SK-N-SH (cell line): ENCODE measurements around the gene CLIC1. TPM values are rescaled to one million over a fixed set of nuclear protein-coding genes. Genes with fewer than 3 reads are reported as not detected.

Experiments used
- CTCF ChIA-PET: fragments of 300-600, 350-600 bp; formaldehyde crosslinking; extraction: SDS; loops from one replicate; lab custom pipeline; 2021; lab: Yijun Ruan, JAX
- POLR2A ChIA-PET: fragments of 350-600 bp; sonication (Branson Sonifier 250); formaldehyde crosslinking; extraction: SDS; loops from one replicate; lab custom pipeline; 2020; ENCODE audit warnings: antibody characterized with exemption, inconsistent platforms; lab: Yijun Ruan, JAX
- DNase-seq: peaks from one replicate; pipeline ENCODE4 v3.0.0; 2012
- H2AFZ ChIP-seq: fragments of 200-600 bp; sonication (generic); 2 replicates; pipeline ENCODE4 v1.8.1; 2016; ENCODE audit warnings: antibody characterized with exemption, mild to moderate bottlenecking, low read depth
- H3F3A ChIP-seq: fragments of 200-600 bp; sonication (generic); replicated peaks from 2 replicates; pipeline ENCODE3; 2016; ENCODE audit warnings: antibody characterized with exemption, mild to moderate bottlenecking; ENCODE audit not compliant: insufficient read depth
- H3K27ac ChIP-seq, 2 experiments: fragments of 200-500 bp in 1 of 2; fragments of 200-600 bp in 1 of 2; sonication (Bioruptor generic) in 1 of 2; sonication (generic), shearing (Covaris generic) in 1 of 2; 2 replicates each; pipeline versions ENCODE4 v1.5.1 to v1.6.1; 2014 to 2016; ENCODE audit warnings: low read depth in 2 of 2, inconsistent platforms in 1 of 2, low read length in 1 of 2, mild to moderate bottlenecking in 1 of 2, mixed read lengths in 1 of 2
- H3K27me3 ChIP-seq: fragments of 200-600 bp; sonication (generic), shearing (Covaris generic); 2 replicates; pipeline ENCODE4 v1.6.1; 2016; ENCODE audit warnings: mixed run types; ENCODE audit not compliant: insufficient read depth
- H3K36me3 ChIP-seq, 2 experiments: fragments of 200-500 bp in 1 of 2; fragments of 200-600 bp in 1 of 2; sonication (Bioruptor generic) in 1 of 2; sonication (generic) in 1 of 2; replicated peaks in 1 of 2; 2 replicates each; pipeline versions ENCODE3 to v1.5.1; 2014 to 2016; ENCODE audit warnings: low read length in 1 of 2, mild to moderate bottlenecking in 1 of 2; ENCODE audit not compliant: insufficient read depth in 2 of 2, control insufficient read depth in 1 of 2
- H3K4me1 ChIP-seq, 2 experiments: fragments of 200-500 bp in 1 of 2; fragments of 200-600 bp in 1 of 2; sonication (Bioruptor generic) in 1 of 2; sonication (generic), shearing (Covaris generic) in 1 of 2; 2 replicates each; pipeline versions ENCODE4 v1.5.1 to v1.6.1; 2014 to 2016; ENCODE audit warnings: low read depth in 1 of 2, low read length in 1 of 2, mixed run types in 1 of 2; ENCODE audit not compliant: insufficient read depth in 2 of 2, control insufficient read depth in 1 of 2
- H3K4me2 ChIP-seq: fragments of 200-600 bp; sonication (generic), shearing (Covaris generic); 2 replicates; pipeline ENCODE4 v1.6.1; 2017; ENCODE audit warnings: mixed run types
- H3K4me3 ChIP-seq, 2 experiments: fragments of 200-500 bp in 1 of 2; fragments of 200-600 bp in 1 of 2; sonication (Bioruptor generic) in 1 of 2; sonication (generic), shearing (Covaris generic) in 1 of 2; 2 replicates each; pipeline versions ENCODE4 v1.5.1 to v1.8.1; 2014 to 2016; ENCODE audit warnings: low read depth in 2 of 2, inconsistent platforms in 1 of 2, low read length in 1 of 2, mild to moderate bottlenecking in 1 of 2, mixed read lengths in 1 of 2, moderate library complexity in 1 of 2
- H3K79me2 ChIP-seq: fragments of 200-600 bp; sonication (generic); 2 replicates; pipeline ENCODE4 v1.8.1; 2017; ENCODE audit warnings: mild to moderate bottlenecking; ENCODE audit not compliant: insufficient read depth
- H3K9ac ChIP-seq: fragments of 200-600 bp; sonication (generic); 2 replicates; pipeline ENCODE4 v1.6.1; 2017; ENCODE audit warnings: mixed run types
- H3K9me2 ChIP-seq: fragments of 200-600 bp; sonication (generic); 2 replicates; pipeline ENCODE4 v1.6.1; 2017; ENCODE audit warnings: mixed run types
- H3K9me3 ChIP-seq: fragments of 200-600 bp; sonication (generic); 2 replicates; pipeline ENCODE4 v1.6.1; 2017; ENCODE audit warnings: mixed run types, mild to moderate bottlenecking, moderate library complexity
- H4K20me1 ChIP-seq: fragments of 200-600 bp; sonication (generic); 2 replicates; pipeline ENCODE4 v1.6.1; 2017; ENCODE audit warnings: mild to moderate bottlenecking, mixed run types; ENCODE audit not compliant: insufficient read depth
- EP300 ChIP-seq, 2 experiments: IDR thresholded peaks; 2 replicates each; pipeline versions ENCODE4 v1.4.0 to v1.6.1; 2012; ENCODE audit warnings: borderline replicate concordance in 1 of 2, low read depth in 1 of 2, low read length in 1 of 2
- FOXM1 ChIP-seq: IDR thresholded peaks from 2 replicates; pipeline ENCODE4 v1.4.0; 2012; ENCODE audit warnings: low read depth, mild to moderate bottlenecking
- JUND ChIP-seq: IDR thresholded peaks from 2 replicates; pipeline ENCODE4 v1.4.0; 2012
- MEF2A ChIP-seq: IDR thresholded peaks from 2 replicates; pipeline ENCODE4 v1.4.0; 2012; ENCODE audit warnings: low read depth, borderline replicate concordance
- MXI1 ChIP-seq: IDR thresholded peaks from 2 replicates; pipeline ENCODE4 v1.6.1; 2012; ENCODE audit warnings: mild to moderate bottlenecking, low read depth, low read length, improper control_type of control experiment
- NFIC ChIP-seq: IDR thresholded peaks from 2 replicates; pipeline ENCODE4 v1.4.0; 2012; ENCODE audit warnings: borderline replicate concordance
- POLR2AphosphoS5 ChIP-seq: IDR thresholded peaks from 2 replicates; pipeline ENCODE4 v1.6.1; 2012; ENCODE audit warnings: low read depth, low read length
- RXRA ChIP-seq: IDR thresholded peaks from 2 replicates; pipeline ENCODE4 v1.4.0; 2012; ENCODE audit warnings: low read depth, mild to moderate bottlenecking, borderline replicate concordance
- TAF1 ChIP-seq: IDR thresholded peaks from 2 replicates; pipeline ENCODE4 v1.6.1; 2012; ENCODE audit warnings: low read depth, mild to moderate bottlenecking, low read length, moderate library complexity, borderline replicate concordance
- YY1 ChIP-seq: IDR thresholded peaks from 2 replicates; pipeline ENCODE4 v1.4.0; 2012; ENCODE audit warnings: low read depth, mild to moderate bottlenecking
- WGBS: methylation state at CpG from one replicate; pipeline ENCODE4 v1.1.6; 2017; ENCODE audit warnings: low lambda C conversion rate; 5-methylcytosine and 5-hydroxymethylcytosine counted together
- polyA plus RNA-seq, 3 experiments: library from polyadenylated mRNA; depleted of rRNA; stranded (reverse); fragments of >200 nt; gene quantifications; 2 replicates each; pipeline ENCODE4 v1.2.3, GENCODE V29; 2012
- TF ChIP-seq, protein P1 (sequence below): fragments of 150-350 bp; IDR thresholded peaks from 2 replicates; pipeline ENCODE4 v1.6.1; 2016; ENCODE audit warnings: mild to moderate bottlenecking, low read depth, low read length
- TF ChIP-seq, protein P2 (sequence below): IDR thresholded peaks from 2 replicates; pipeline ENCODE4 v1.4.0; 2012; ENCODE audit warnings: low read depth
- TF ChIP-seq, protein P3 (sequence below): fragments of 200-600 bp; sonication (generic); IDR thresholded peaks from 2 replicates; pipeline ENCODE4 v1.6.1; 2017; ENCODE audit warnings: antibody characterized with exemption, mild to moderate bottlenecking, moderate library complexity
- TF ChIP-seq, protein P4 (sequence below): IDR thresholded peaks from 2 replicates; pipeline ENCODE4 v1.4.0; 2012; ENCODE audit warnings: low read depth, borderline replicate concordance
- TF ChIP-seq, protein P5 (sequence below): fragments of 150-350 bp; IDR thresholded peaks from 2 replicates; pipeline ENCODE4 v1.6.1; 2017; ENCODE audit warnings: antibody characterized with exemption, low read length, low read depth, borderline replicate concordance

CLIC1 gene
- polyA plus RNA-seq, 1 of the 3 experiments (the other 2 are of a cell fraction) = 520 TPM

DNA sequence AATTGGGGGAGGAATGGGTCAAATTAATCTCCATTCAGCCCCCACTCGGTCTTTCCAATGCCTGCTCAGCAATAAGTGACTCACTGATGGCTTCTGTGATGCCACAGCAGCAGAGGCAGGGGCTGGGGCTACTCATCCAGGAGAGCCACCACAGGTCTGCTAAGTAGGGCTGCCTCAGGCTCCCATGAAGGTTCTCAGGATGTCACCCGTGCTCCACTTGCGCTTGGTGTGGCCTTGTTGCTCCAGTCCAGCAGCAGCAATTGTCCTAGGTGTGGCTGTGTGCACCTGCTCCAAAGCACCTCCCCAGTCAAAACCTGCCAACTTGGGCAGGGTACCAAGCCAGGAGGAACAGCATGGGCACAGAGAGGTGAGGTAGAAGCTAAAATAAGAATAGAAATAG is 14.2 kb downstream of the CLIC1 start:
- H3K9me3 ChIP-seq = no peaks in the 10 kb centered on the region
- TF ChIP-seq TAF1 (no peak), POLR2AphosphoS5 (no peak), YY1 (no peak), RXRA (no peak), JUND (no peak), EP300 (IDR thresholded peaks at IDR 0.05; ENCODE audit: borderline replicate concordance in 1 of 2, low read depth in 1 of 2, low read length in 1 of 2) (no peak), NFIC (no peak), MXI1 (no peak), FOXM1 (no peak), MEF2A (no peak)
- TF ChIP-seq, protein P1, sequence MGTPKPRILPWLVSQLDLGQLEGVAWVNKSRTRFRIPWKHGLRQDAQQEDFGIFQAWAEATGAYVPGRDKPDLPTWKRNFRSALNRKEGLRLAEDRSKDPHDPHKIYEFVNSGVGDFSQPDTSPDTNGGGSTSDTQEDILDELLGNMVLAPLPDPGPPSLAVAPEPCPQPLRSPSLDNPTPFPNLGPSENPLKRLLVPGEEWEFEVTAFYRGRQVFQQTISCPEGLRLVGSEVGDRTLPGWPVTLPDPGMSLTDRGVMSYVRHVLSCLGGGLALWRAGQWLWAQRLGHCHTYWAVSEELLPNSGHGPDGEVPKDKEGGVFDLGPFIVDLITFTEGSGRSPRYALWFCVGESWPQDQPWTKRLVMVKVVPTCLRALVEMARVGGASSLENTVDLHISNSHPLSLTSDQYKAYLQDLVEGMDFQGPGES = no peak
- TF ChIP-seq, protein P2, sequence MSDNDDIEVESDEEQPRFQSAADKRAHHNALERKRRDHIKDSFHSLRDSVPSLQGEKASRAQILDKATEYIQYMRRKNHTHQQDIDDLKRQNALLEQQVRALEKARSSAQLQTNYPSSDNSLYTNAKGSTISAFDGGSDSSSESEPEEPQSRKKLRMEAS = no peak
- TF ChIP-seq, protein P3, sequence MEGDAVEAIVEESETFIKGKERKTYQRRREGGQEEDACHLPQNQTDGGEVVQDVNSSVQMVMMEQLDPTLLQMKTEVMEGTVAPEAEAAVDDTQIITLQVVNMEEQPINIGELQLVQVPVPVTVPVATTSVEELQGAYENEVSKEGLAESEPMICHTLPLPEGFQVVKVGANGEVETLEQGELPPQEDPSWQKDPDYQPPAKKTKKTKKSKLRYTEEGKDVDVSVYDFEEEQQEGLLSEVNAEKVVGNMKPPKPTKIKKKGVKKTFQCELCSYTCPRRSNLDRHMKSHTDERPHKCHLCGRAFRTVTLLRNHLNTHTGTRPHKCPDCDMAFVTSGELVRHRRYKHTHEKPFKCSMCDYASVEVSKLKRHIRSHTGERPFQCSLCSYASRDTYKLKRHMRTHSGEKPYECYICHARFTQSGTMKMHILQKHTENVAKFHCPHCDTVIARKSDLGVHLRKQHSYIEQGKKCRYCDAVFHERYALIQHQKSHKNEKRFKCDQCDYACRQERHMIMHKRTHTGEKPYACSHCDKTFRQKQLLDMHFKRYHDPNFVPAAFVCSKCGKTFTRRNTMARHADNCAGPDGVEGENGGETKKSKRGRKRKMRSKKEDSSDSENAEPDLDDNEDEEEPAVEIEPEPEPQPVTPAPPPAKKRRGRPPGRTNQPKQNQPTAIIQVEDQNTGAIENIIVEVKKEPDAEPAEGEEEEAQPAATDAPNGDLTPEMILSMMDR = no peak
- TF ChIP-seq, protein P4, sequence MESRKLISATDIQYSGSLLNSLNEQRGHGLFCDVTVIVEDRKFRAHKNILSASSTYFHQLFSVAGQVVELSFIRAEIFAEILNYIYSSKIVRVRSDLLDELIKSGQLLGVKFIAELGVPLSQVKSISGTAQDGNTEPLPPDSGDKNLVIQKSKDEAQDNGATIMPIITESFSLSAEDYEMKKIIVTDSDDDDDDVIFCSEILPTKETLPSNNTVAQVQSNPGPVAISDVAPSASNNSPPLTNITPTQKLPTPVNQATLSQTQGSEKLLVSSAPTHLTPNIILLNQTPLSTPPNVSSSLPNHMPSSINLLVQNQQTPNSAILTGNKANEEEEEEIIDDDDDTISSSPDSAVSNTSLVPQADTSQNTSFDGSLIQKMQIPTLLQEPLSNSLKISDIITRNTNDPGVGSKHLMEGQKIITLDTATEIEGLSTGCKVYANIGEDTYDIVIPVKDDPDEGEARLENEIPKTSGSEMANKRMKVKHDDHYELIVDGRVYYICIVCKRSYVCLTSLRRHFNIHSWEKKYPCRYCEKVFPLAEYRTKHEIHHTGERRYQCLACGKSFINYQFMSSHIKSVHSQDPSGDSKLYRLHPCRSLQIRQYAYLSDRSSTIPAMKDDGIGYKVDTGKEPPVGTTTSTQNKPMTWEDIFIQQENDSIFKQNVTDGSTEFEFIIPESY = no peak
- TF ChIP-seq, protein P5, sequence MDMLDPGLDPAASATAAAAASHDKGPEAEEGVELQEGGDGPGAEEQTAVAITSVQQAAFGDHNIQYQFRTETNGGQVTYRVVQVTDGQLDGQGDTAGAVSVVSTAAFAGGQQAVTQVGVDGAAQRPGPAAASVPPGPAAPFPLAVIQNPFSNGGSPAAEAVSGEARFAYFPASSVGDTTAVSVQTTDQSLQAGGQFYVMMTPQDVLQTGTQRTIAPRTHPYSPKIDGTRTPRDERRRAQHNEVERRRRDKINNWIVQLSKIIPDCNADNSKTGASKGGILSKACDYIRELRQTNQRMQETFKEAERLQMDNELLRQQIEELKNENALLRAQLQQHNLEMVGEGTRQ = no peak
- H3K79me2 ChIP-seq = no peaks in the 10 kb centered on the region
- H3F3A ChIP-seq = no peaks in the 10 kb centered on the region
- no peaks in the 10 kb centered on the region for H3K27me3 ChIP-seq
- H3K9ac ChIP-seq = no peak overlapping the region
- H3K4me2 ChIP-seq = no peak overlapping the region
- POLR2A ChIA-PET = no interaction called here
- no peak overlapping the region for H3K27ac ChIP-seq
- CTCF ChIA-PET = interaction anchor here (1.0 kb wide), 1 partner anchor 69 kb away, joined by 5 read pairs; no protein-coding TSS in a partner anchor
- H3K9me2 ChIP-seq = no peaks in the 10 kb centered on the region
- no peaks in the 10 kb centered on the region for H4K20me1 ChIP-seq
- no peak for DNase-seq
- WGBS = 74% methylated on average over 3 of the region's 3 CpGs
- peaks cover 9 to 16% of the 10 kb centered on the region in 2 experiments for H3K36me3 ChIP-seq
- H3K4me3 ChIP-seq = no peak overlapping the region
- H2AFZ ChIP-seq = no peak overlapping the region
- H3K4me1 ChIP-seq = no peaks in the 10 kb centered on the region
